Measurements from ENCODE around the gene NCOA3.

The NCOA3 gene

DNA sequence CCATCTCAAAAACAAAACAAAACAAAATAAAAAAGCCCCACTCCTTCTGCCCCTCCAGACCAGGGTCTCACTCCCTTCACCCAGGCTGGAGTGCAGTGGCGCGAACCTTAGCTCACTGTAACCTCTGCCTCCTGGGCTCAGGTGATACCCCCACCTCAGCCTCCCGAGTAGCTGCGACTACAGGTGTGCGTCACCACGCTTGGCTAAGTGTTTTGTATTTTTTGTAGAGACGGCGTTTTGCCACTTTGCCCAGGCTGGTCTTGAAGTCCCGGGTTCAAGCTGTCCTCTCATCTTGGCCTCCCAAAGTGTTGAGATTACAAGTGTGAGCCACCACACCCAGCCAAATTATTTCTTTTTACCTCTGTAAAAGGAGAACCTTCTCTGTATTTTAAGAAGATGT lies 110.1 kb downstream of the NCOA3 start:
- DNase-seq (ENCODE audit: low spot score): no peak
- TF ChIP-seq, protein P1, sequence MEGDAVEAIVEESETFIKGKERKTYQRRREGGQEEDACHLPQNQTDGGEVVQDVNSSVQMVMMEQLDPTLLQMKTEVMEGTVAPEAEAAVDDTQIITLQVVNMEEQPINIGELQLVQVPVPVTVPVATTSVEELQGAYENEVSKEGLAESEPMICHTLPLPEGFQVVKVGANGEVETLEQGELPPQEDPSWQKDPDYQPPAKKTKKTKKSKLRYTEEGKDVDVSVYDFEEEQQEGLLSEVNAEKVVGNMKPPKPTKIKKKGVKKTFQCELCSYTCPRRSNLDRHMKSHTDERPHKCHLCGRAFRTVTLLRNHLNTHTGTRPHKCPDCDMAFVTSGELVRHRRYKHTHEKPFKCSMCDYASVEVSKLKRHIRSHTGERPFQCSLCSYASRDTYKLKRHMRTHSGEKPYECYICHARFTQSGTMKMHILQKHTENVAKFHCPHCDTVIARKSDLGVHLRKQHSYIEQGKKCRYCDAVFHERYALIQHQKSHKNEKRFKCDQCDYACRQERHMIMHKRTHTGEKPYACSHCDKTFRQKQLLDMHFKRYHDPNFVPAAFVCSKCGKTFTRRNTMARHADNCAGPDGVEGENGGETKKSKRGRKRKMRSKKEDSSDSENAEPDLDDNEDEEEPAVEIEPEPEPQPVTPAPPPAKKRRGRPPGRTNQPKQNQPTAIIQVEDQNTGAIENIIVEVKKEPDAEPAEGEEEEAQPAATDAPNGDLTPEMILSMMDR (IDR thresholded peaks at IDR 0.05; ENCODE audit: extremely low read depth, missing control alignments): no peak

DNA sequence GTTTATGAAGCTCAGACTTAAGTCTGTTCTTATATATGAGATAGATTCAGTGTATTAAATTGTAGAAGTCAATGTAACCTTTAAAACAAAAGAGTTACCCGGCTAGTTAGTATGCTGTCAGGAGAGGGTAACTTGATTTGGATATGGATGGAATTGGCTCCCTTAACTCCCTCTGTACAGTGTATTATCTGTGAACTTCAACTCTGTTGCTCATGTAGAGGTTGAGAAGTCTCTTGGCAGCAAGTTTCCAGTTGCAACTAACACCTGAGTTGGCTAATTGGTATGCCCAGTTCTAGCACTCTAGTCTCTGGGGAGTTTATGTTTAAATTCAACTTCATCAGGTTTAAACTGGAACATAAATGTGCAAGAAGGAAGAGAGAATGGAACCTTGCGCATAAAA lies 111.0 kb downstream of the NCOA3 start:
- TF ChIP-seq, protein P1 (IDR thresholded peaks at IDR 0.05; ENCODE audit: extremely low read depth, missing control alignments): no peak
- DNase-seq (ENCODE audit: low spot score): no peak

DNA sequence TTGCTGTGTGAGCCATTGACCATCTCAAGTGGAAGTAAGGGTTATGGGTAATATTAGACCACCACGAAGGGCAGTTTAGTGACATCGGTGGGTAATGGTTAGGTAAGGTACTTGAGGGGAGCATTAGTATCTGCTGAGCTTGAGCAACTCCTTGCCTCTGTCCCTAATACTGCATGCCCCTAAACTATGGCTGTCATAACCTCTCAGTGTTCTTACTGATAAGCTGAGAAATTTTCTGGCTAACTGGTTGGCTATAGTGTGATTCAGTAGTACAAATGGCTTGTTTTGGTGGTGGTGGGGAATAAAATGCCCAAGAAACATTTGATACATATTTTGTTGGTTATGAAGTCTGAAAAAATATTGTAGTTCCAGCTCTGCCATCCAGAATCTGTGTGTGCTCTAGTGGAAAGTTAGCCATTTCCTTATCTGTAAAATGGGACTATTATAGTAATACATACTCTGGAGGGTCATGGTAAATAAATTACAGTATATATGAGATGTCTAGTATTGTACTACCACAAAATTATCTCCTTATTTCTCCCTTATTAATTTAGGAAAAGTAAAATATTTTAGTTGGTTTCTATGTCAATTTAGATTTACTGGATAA lies 113.1 kb downstream of the NCOA3 start:
- TF ChIP-seq, protein P1 (IDR thresholded peaks at IDR 0.05; ENCODE audit: extremely low read depth, missing control alignments): no peak
- DNase-seq (ENCODE audit: low spot score): no peak

DNA sequence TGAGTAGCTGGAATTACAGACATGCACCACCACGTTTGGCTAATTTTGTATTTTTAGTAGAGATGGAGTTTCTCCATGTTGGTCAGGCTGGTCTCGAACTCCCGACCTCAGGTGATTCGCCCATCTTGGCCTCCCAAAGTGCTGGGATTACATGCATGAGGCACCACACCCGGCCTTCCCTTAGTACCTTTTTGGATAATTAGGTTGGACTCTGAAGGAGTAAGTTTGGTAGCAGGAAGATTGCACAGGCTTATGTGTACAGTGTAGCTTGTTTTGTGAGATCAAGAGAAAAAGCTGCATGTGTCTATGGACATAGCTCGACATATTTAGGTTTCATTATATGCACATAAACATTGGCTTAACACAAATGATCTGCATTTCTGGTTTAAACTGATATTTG lies 116.8 kb downstream of the NCOA3 start:
- TF ChIP-seq, protein P1 (IDR thresholded peaks at IDR 0.05; ENCODE audit: extremely low read depth, missing control alignments): no peak
- no peak for DNase-seq (ENCODE audit: low spot score)

DNA sequence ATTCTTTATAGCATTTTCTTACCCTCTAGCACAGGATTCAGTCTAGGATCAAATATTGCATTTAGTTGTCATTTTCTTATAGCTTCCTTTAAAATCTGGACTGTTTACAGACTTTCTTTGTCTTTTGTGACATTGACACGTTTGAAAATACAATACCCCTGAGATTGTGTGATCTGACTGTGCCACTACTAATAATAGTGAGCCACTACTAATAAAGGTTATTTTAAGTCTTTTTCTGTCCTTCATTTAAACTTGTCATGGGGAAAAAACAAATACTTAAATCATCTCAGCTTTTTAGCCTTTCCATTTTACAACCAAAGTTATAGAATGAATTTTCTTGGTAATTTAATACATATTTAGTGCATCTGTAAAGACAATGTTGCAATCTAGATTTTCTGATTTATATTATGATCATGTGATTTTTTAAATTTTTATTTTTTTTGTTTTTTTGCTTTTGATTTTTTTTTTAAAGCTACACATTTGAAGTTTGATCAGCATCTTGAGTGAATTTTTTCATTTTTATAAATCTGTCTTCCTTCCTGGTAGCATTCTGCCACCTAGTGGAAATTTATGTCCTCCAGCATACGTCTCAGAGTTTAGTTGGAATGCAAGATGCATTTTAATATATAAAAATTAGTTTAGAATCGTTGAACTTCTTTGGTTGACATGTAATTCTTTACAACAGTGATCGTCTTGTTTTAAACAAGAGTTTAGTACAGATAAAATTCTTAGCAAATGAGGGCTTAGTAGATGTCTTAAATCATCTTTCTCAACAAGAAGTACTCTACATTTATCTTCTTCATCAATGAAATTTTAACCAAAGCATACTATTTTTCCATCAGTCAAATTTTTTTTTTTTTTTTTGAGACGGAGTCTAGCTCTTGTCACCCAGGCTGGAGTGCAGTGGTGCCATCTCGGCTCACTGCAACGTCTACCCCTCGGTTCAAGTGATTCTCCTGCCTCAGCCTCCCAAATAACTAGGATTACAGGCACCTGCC lies 119.4 kb downstream of the NCOA3 start:
- TF ChIP-seq, protein P1 (IDR thresholded peaks at IDR 0.05; ENCODE audit: extremely low read depth, missing control alignments): peak; percentile 12
- DNase-seq (ENCODE audit: low spot score): peak; percentile 18

DNA sequence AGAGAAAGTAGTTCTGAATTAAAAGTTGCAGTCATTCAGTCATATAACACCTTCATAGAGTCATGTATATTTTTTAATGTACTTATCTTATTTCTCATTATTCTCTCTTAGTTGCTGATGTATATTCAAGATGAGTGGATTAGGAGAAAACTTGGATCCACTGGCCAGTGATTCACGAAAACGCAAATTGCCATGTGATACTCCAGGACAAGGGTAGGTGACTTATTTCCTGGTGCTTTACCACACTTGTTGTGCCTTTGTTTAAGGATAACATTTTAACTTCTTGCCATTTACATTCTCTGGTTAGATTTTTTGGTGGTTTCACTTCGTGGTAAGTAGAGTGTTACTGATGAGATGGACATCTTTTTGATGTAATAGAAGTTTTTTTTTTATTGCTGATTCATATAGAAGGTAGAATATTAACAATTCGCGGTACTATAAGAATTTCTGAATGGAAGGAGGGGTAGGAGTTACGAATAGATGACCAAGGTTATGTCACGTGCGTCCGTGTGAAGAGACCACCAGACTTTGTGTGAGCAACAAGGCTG lies 120.5 kb downstream of the NCOA3 start:
- TF ChIP-seq, protein P1 (IDR thresholded peaks at IDR 0.05; ENCODE audit: extremely low read depth, missing control alignments): no peak
- no peak for DNase-seq (ENCODE audit: low spot score)

DNA sequence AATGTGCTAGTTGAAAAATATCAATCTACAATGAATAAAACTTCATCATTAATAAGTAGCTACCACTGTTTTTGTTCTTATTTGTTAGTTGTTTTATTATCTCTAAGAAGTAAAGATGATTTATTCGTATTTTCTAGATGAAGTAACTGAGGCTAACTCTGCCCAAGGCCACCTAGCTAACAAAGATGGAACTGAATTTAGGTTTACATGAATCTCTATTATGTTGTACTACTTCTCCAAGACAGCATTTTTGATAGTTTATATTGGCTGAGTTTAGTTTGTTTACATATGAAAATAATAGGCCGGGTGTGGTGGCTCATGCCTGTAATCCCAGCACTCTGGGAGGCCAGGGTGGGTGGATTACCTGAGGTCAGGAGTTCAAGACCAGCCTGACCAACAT lies 121.5 kb downstream of the NCOA3 start:
- TF ChIP-seq, protein P1 (IDR thresholded peaks at IDR 0.05; ENCODE audit: extremely low read depth, missing control alignments): no peak
- DNase-seq (ENCODE audit: low spot score): no peak

Measured in GM20000 (cell line).